Neural progenitor cell (in vitro differentiated cells): ENCODE data around the gene SP140L.

Experiments
- EZH2phosphoT487 ChIP-seq: fragments of 200-600 bp; sonication (generic); IDR thresholded peaks from 2 replicates; pipeline ENCODE4 v1.6.1; 2017; ENCODE audit warnings: antibody characterized with exemption
- TF ChIP-seq, protein P1 (sequence below): fragments of 200-600 bp; sonication (generic); IDR thresholded peaks from 2 replicates; pipeline ENCODE4 v1.5.1; 2017; ENCODE audit warnings: antibody characterized with exemption, mild to moderate bottlenecking

DNA sequence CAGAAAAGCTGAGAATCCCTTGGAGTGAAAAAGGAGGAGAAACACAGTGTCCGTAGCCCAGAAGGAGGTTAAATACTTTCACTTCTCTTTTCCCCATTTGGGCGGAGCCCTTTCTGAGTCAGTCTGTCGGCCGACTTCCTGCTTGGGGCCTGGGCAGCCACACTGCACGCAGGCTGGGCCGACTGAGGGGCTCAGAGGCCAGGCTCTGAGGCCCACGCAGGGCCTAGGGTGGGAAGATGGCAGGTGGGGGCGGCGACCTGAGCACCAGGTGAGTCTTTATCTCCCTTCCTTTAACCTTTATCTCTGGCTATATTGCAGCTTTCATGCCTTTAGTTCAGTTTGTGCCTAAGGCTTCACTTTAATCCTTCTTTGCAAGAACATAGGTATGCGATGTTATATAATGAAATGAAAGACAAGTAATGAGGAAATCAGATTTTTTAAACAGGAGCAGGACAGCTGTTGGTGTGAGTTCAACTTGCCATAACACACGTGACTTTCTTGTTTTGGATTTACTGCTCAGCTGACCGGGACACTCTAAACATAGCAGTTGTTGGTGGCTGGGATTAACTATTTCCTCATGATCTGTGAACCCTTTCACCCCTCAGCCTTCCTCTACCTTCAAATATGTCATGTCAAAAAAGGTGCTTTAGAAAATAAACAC is 89.2 kb downstream of the SP140L start, which contains the start of gene SP100:
- TF ChIP-seq, protein P1, sequence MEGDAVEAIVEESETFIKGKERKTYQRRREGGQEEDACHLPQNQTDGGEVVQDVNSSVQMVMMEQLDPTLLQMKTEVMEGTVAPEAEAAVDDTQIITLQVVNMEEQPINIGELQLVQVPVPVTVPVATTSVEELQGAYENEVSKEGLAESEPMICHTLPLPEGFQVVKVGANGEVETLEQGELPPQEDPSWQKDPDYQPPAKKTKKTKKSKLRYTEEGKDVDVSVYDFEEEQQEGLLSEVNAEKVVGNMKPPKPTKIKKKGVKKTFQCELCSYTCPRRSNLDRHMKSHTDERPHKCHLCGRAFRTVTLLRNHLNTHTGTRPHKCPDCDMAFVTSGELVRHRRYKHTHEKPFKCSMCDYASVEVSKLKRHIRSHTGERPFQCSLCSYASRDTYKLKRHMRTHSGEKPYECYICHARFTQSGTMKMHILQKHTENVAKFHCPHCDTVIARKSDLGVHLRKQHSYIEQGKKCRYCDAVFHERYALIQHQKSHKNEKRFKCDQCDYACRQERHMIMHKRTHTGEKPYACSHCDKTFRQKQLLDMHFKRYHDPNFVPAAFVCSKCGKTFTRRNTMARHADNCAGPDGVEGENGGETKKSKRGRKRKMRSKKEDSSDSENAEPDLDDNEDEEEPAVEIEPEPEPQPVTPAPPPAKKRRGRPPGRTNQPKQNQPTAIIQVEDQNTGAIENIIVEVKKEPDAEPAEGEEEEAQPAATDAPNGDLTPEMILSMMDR: no peak
- no peak for TF ChIP-seq EZH2phosphoT487
